ENCODE measurements around the gene LONP1. TPM values are rescaled to one million over a fixed set of nuclear protein-coding genes. Genes with fewer than 3 reads are reported as not detected.

Gene LONP1
- total RNA-seq, 4 donors from 2014 or later, result 45.0 to 100 (median 67.9) TPM

DNA sequence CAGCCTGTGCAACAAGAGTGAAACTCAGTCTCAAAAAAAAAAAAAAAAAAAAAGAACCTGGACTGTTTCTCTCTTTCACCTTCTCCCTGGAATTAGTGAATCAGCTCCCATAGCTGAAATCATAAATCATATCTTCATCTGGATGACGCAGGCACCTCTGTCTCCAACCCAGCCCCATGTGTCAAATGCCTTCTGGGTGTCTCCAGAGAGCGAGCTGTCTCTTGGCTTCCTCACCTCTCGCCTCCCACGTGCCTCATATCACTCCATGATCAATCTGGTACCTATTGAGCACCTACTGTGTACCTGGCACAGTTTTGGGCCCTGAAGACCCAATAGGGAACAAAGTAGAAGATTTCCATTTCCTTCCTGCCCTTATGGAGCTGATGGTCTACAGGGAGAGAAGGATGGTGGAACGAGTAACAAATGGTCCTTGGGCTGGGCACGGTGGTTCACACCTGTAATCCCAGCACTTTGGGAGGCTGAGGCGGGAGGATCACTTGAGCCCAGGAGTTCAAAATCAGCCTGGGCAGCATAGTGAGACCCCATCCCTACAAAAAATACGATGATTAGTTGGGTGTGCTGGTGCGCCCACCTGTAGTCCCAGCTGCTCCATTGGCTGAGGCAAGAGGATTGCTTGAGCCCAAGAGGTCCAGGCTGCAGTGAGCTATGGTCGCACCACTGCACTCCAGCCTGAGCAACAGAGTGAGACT, 36.6 kb downstream of the LONP1 start:
- H3K9me3 ChIP-seq, result no peaks in the 10 kb centered on the region
- no peak for DNase-seq
- H3K36me3 ChIP-seq, result no peaks in the 10 kb centered on the region
- H3K4me3 ChIP-seq (replicated peaks in 1 of 3), result no peak overlapping the region
- no peak for TF ChIP-seq POLR2A (IDR thresholded peaks at IDR 0.05)
- TF ChIP-seq, protein P1, sequence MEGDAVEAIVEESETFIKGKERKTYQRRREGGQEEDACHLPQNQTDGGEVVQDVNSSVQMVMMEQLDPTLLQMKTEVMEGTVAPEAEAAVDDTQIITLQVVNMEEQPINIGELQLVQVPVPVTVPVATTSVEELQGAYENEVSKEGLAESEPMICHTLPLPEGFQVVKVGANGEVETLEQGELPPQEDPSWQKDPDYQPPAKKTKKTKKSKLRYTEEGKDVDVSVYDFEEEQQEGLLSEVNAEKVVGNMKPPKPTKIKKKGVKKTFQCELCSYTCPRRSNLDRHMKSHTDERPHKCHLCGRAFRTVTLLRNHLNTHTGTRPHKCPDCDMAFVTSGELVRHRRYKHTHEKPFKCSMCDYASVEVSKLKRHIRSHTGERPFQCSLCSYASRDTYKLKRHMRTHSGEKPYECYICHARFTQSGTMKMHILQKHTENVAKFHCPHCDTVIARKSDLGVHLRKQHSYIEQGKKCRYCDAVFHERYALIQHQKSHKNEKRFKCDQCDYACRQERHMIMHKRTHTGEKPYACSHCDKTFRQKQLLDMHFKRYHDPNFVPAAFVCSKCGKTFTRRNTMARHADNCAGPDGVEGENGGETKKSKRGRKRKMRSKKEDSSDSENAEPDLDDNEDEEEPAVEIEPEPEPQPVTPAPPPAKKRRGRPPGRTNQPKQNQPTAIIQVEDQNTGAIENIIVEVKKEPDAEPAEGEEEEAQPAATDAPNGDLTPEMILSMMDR (IDR thresholded peaks at IDR 0.05), result no peak
- intact Hi-C loops (cut with DNase I), result no loop called here
- no peaks in the 10 kb centered on the region for H3K27me3 ChIP-seq
- H3K4me1 ChIP-seq, result peaks cover 14 to 27% of the 10 kb centered on the region in 2 donors
- WGBS, 2 donors, result 90 to 94% methylated on average over 10 of the region's 10 CpGs
- H3K27ac ChIP-seq, result no peak overlapping the region

DNA sequence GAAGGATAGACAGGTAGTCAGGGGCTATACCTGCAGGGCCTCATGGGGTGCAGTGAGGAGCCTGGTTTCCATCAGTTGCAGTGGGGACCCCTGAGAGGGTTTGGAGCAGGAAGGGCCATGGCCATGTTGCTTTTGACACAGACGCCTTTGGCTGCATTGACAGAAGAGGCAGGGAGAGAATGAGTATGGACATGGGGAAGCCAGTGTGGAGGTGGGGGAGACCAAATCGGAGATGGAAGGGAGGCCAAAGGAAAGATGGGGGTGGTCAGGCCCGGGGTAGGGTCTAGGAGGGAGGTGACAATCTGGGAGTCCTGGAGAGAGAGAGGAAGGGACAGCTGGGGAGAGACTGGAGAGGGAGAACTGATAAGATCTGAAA, 37.9 kb downstream of the LONP1 start:
- no peak for TF ChIP-seq POLR2A (IDR thresholded peaks at IDR 0.05)
- TF ChIP-seq, protein P1 (IDR thresholded peaks at IDR 0.05), result no peak
- intact Hi-C loops (cut with DNase I), result no loop called here
- DNase-seq, result no peak
- Histone ChIP-seq H3K27me3 (no peaks in the 10 kb centered on the region), H3K27ac (no peak overlapping the region), H3K36me3 (no peaks in the 10 kb centered on the region), H3K4me3 (replicated peaks in 1 of 3) (no peak overlapping the region), H3K9me3 (no peaks in the 10 kb centered on the region), H3K4me1 (peaks cover 11 to 21% of the 10 kb centered on the region in 2 donors)
- WGBS, 2 donors, result 83 to 91% methylated on average over 3 of the region's 3 CpGs

DNA sequence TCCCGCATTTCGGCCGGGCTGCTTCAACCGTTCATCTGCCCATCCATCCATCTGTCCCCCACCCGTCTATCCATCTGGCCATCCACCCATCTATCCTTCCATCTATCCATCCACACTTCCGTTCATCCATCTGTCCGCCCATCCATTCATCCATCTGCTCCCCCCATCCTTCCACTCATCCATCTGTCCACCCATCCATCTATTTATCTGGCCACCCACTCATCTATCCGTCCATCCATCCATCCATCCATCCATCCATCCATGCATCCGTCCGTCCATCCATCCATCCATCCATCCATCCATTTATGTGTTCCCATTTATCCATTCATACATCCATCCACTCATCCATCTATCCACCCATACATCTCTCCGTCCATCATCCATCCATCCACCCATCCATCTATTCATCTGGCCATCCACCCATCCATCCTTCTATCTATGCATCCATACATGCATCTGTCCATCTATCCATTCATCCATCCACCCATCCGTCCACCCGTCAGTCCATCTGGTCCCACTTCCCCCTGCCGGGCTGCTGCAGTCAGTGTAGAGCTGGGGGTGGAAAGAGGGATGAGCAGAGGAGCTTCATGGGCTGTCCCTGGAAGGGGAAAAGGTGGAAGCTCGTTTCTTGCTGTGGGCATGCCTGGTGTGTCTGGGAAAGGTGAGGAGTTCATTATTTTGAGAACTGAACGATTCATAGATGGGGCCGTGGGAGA, 38.4 kb downstream of the LONP1 start:
- TF ChIP-seq, protein P1 (IDR thresholded peaks at IDR 0.05), result no peak
- TF ChIP-seq POLR2A (IDR thresholded peaks at IDR 0.05), result no peak
- Histone ChIP-seq H3K27me3 (no peaks in the 10 kb centered on the region), H3K4me1 (peaks cover 11 to 19% of the 10 kb centered on the region in 2 donors), H3K36me3 (no peaks in the 10 kb centered on the region), H3K4me3 (replicated peaks in 1 of 3) (peak overlapping the region in 1 of 3 donors; percentile 93), H3K9me3 (no peaks in the 10 kb centered on the region), H3K27ac (peak overlapping the region in 1 of 3 donors; percentile 92)
- WGBS, 2 donors, result 60 to 61% methylated on average over 17 of the region's 17 CpGs
- DNase-seq, result no peak
- intact Hi-C loops (cut with DNase I), result no loop called here

DNA sequence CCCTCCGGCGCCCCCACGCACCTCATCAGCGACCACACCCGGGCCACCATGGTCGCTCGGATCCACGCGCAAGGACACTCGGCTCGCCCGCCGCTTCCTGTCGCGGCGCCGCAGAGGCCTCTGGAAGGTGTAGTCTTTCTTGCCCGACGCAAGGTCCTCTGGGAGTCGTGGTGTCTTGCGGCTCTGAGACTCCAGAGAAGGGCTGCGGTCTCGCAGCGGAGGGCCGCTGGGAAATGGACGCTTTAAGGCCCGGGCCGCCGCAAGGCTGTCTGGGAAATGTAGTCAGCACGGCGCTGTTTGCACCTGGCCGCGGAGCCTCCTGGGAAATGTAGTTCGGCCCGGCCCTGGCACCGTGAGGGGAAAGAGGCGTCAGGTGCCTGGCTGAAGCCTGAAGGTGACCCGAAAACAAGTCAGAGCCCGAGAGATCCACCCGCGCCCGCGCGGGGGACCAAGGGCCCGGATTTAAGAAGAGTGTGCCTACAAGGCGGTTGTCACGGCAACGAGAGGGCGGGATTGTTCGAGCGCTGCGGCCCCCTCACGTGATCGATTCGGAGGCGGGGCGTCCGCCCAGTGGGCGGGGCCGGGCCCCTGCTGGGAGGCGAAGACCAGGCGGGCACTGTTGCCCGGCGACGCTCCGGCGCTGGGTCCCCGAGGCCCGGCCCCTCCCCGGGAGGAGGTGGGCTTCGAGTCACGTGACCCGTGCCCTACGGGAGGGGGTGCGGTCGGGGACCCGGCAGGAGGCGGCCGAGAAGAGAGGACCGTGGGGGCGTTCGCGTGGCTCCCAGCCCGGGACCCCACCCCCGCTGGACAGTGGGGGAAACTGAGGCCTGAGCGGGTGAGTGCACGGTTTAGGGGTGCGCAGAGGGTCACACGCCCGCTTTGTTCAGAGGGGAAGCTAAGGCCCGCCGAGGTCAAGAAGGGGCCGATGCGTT, 39.2 kb downstream of the LONP1 start, which contains the start of the genes HSD11B1L and MICOS13:
HSD11B1L (plus strand) TSS at position 591 of the 932 bp plus-strand sequence. CDS start 3,806 bp downstream, outside the sequence.
MICOS13 (minus strand) TSS at position 80 of the 932 bp plus-strand sequence; CDS start at position 50, 30 bp downstream.
- Histone ChIP-seq H3K27me3 (no peaks in the 10 kb centered on the region), H3K36me3 (no peaks in the 10 kb centered on the region), H3K4me3 (replicated peaks in 1 of 3) (peak within 1 kb of the TSS; percentile 93 to 99 (median 98)), H3K4me1 (peaks cover 8 to 15% of the 10 kb centered on the region in 2 donors), H3K27ac (peak within 1 kb of the TSS; percentile 92 to 96 (median 93)), H3K9me3 (no peaks in the 10 kb centered on the region)
- TF ChIP-seq POLR2A (IDR thresholded peaks at IDR 0.05), result peak in 1 of 2 donors; percentile 65
- TF ChIP-seq, protein P1 (IDR thresholded peaks at IDR 0.05), result no peak
- 2% methylated on average over 21 to 24 of the region's 94 CpGs for WGBS, 2 donors
- peak; percentile 99 for DNase-seq
- intact Hi-C loops (cut with DNase I), result no loop called here

Measured in thyroid gland (tissue), 4 donors.